DND-41 (cell line): ENCODE data around the gene KNDC1.

Experiments
- ATAC-seq: fragments of 200-7000 bp; cut with Tn5 transposase; 3 replicates; pipeline ENCODE4 v1.9.1; 2021; ENCODE audit warnings: low read depth; ENCODE audit not compliant: insufficient read depth
- DNase-seq: peaks from one replicate; pipeline ENCODE4 v3.0.0-alpha.2; 2020
- H2AFZ ChIP-seq: 2 replicates; pipeline ENCODE4 v1.6.0; 2012; ENCODE audit warnings: low read depth, low read length
- H3K27ac ChIP-seq: 2 replicates; pipeline ENCODE4 v1.5.1; 2012; ENCODE audit warnings: low read length, inconsistent platforms
- H3K27me3 ChIP-seq: fragments of 200-600 bp; sonication (generic); 2 replicates; pipeline ENCODE4 v1.6.0; 2012; ENCODE audit warnings: low read length, mild to moderate bottlenecking, inconsistent platforms; ENCODE audit not compliant: insufficient read depth, poor library complexity
- H3K36me3 ChIP-seq: 2 replicates; pipeline ENCODE4 v1.5.1; 2012; ENCODE audit warnings: low read length, inconsistent platforms; ENCODE audit not compliant: insufficient read depth
- H3K4me1 ChIP-seq: 2 replicates; pipeline ENCODE4 v1.5.1; 2012; ENCODE audit warnings: mild to moderate bottlenecking, low read length; ENCODE audit not compliant: insufficient read depth
- H3K4me2 ChIP-seq: 2 replicates; pipeline ENCODE4 v1.6.0; 2012; ENCODE audit warnings: mild to moderate bottlenecking, moderate library complexity, low read length, inconsistent platforms; ENCODE audit not compliant: insufficient read depth
- H3K4me3 ChIP-seq, 2 experiments: fragments of 200-600 bp in 1 of 2; shearing (Covaris generic) in 1 of 2; 2 replicates each; pipeline ENCODE4 v1.5.1; 2012 to 2016; ENCODE audit warnings: inconsistent platforms in 2 of 2, low read length in 2 of 2, mild to moderate bottlenecking in 2 of 2, low read depth in 1 of 2, moderate library complexity in 1 of 2
- H3K79me2 ChIP-seq: 2 replicates; pipeline ENCODE4 v1.6.0; 2012; ENCODE audit warnings: low read length, inconsistent platforms; ENCODE audit not compliant: insufficient read depth
- H3K9ac ChIP-seq: 2 replicates; pipeline ENCODE4 v1.6.0; 2012; ENCODE audit warnings: low read depth, mild to moderate bottlenecking, inconsistent platforms, low read length, moderate library complexity
- H3K9me3 ChIP-seq: 2 replicates; pipeline ENCODE4 v1.5.1; 2012; ENCODE audit warnings: low read length, moderate library complexity, mild to moderate bottlenecking, inconsistent platforms; ENCODE audit not compliant: insufficient read depth, severe bottlenecking
- H4K20me1 ChIP-seq: 2 replicates; pipeline ENCODE4 v1.6.0; 2012; ENCODE audit warnings: low read length; ENCODE audit not compliant: insufficient read depth
- CTCF ChIP-seq: IDR thresholded peaks from 2 replicates; pipeline ENCODE4 v1.5.1; 2012; ENCODE audit warnings: borderline replicate concordance, low read length, moderate library complexity, mild to moderate bottlenecking; ENCODE audit not compliant: poor library complexity, severe bottlenecking; ENCODE audit errors: extremely low read depth
- EZH2 ChIP-seq: IDR thresholded peaks from 3 replicates; pipeline ENCODE4 v1.6.1; 2012; ENCODE audit warnings: borderline replicate concordance, low read depth, mild to moderate bottlenecking, moderate library complexity, low read length, inconsistent platforms; ENCODE audit not compliant: severe bottlenecking

The KNDC1 gene

GRCh38 chr10:133196221-133196915, 36.3 kb downstream of the KNDC1 start:
- H3K36me3 ChIP-seq = no peaks in the 10 kb centered on the region
- no peak overlapping the region for H3K9ac ChIP-seq
- TF ChIP-seq EZH2 (no peak), CTCF (no peak)
- H3K27me3 ChIP-seq = peaks cover 3% of the 10 kb centered on the region
- DNase-seq (no peak), ATAC-seq (no peak)
- no peaks in the 10 kb centered on the region for H3K9me3 ChIP-seq
- no peak overlapping the region for H3K4me2 ChIP-seq
- no peaks in the 10 kb centered on the region; the same call in 1 of the 2 replicates for H4K20me1 ChIP-seq
- no peaks in the 10 kb centered on the region for H3K4me1 ChIP-seq
- no peak overlapping the region for H3K27ac ChIP-seq
- H3K4me3 ChIP-seq = no peak overlapping the region
- no peak overlapping the region for H2AFZ ChIP-seq
- H3K79me2 ChIP-seq = no peaks in the 10 kb centered on the region

- no peak for TF ChIP-seq EZH2
- no peak for TF ChIP-seq CTCF
- no peak overlapping the region for H3K9ac ChIP-seq
- ATAC-seq = no peak
- H3K36me3 ChIP-seq = no peaks in the 10 kb centered on the region
- H4K20me1 ChIP-seq = no peaks in the 10 kb centered on the region; the same call in 1 of the 2 replicates
- no peaks in the 10 kb centered on the region for H3K9me3 ChIP-seq
- no peaks in the 10 kb centered on the region for H3K4me1 ChIP-seq
- H3K4me3 ChIP-seq = no peak overlapping the region
- no peaks in the 10 kb centered on the region for H3K79me2 ChIP-seq
- H3K27ac ChIP-seq = no peak overlapping the region
- H3K27me3 ChIP-seq = no peaks in the 10 kb centered on the region
- no peak for DNase-seq
- H2AFZ ChIP-seq = no peak overlapping the region
- H3K4me2 ChIP-seq = no peak overlapping the region
These were observed 37.1 kb downstream of the KNDC1 start for GRCh38 chr10:133196936-133197758.

DNA sequence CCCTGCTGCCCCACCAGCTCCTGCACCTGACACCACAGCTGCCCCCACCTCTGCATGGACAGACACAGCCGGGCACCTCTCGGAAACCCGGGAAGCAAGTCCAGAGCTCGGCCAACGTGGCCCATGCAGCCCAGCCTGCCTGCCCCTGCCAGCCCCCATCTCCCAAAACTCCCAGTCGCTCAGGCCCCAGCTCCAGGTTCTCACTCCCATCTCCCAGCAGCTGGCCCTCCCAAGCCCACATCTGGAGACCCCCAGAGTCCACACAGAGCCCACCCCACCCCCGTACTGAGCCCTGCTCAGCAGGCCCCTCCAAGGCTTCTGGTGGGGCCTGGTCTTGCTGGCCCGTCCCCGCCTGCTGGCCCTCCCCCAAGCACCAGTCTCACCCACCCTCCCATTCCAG, 37.8 kb downstream of the KNDC1 start:
- no peaks in the 10 kb centered on the region; the same call in 1 of the 2 replicates for H4K20me1 ChIP-seq
- no peak overlapping the region for H3K27ac ChIP-seq
- TF ChIP-seq CTCF (no peak), EZH2 (no peak)
- DNase-seq = no peak
- H3K4me2 ChIP-seq = no peak overlapping the region
- no peaks in the 10 kb centered on the region for H3K79me2 ChIP-seq
- H3K36me3 ChIP-seq = no peaks in the 10 kb centered on the region
- no peaks in the 10 kb centered on the region for H3K9me3 ChIP-seq
- no peaks in the 10 kb centered on the region for H3K4me1 ChIP-seq
- no peak overlapping the region for H3K4me3 ChIP-seq
- no peak overlapping the region for H2AFZ ChIP-seq
- H3K9ac ChIP-seq = no peak overlapping the region
- no peaks in the 10 kb centered on the region for H3K27me3 ChIP-seq
- ATAC-seq = no peak
